Stimulated activated CD4-positive, alpha-beta T cell treated with anti-CD3 and anti-CD28 coated beads, Interleukin-15, amount 100 ng/mL, for 24 hours (primary cell): ENCODE results near the gene PPP1R3A.
"Not testable (repeated sequence)": the region's sequence is repeated elsewhere in the genome, so short reads cannot be mapped to it uniquely, and the experiment has no call there.

Experiments used
- DNase-seq: peaks from one replicate; pipeline ENCODE4 v3.0.0-alpha.2; 2020

The PPP1R3A gene

GRCh38 chr7:113918946-113919345 is at the start of gene PPP1R3A:
Gene PPP1R3A, minus strand, starts transcription at chr7:113919009. Its CDS starts 13 bp downstream, at chr7:113918996.
- no peak for DNase-seq

- no peak for DNase-seq
These were observed 44.5 kb upstream of the PPP1R3A start for GRCh38 chr7:113963356-113963755.

GRCh38 chr7:113959910-113960309 is 41.1 kb upstream of the PPP1R3A start:
- DNase-seq, result no peak

- DNase-seq, result no peak
These were observed 36.3 kb upstream of the PPP1R3A start for GRCh38 chr7:113955157-113955556.

GRCh38 chr7:113953553-113953952 is 34.7 kb upstream of the PPP1R3A start:
- DNase-seq, result no peak

- no peak for DNase-seq
These were observed 26.5 kb upstream of the PPP1R3A start for GRCh38 chr7:113945018-113945938.

GRCh38 chr7:113936982-113937381 is 18.2 kb upstream of the PPP1R3A start:
- no peak for DNase-seq

- DNase-seq, result no peak
These were observed 17.7 kb upstream of the PPP1R3A start for GRCh38 chr7:113936535-113936934.

GRCh38 chr7:113929389-113929788 is 10.6 kb upstream of the PPP1R3A start:
- not testable (repeated sequence) for DNase-seq

- DNase-seq, result no peak
These were observed 9.3 kb upstream of the PPP1R3A start for GRCh38 chr7:113928112-113928511.

- no peak for DNase-seq
These were observed 3.2 kb upstream of the PPP1R3A start for GRCh38 chr7:113922049-113922448.

GRCh38 chr7:113921363-113921762 is 2.6 kb upstream of the PPP1R3A start:
- DNase-seq, result no peak

GRCh38 chr7:113917840-113918239 is 969 bp downstream of the PPP1R3A start:
- no peak for DNase-seq

- no peak for DNase-seq
These were observed 2.9 kb downstream of the PPP1R3A start for GRCh38 chr7:113915956-113916355.

GRCh38 chr7:113912876-113913275 is 5.9 kb downstream of the PPP1R3A start:
- no peak for DNase-seq

GRCh38 chr7:113907617-113908016 is 11.2 kb downstream of the PPP1R3A start:
- no peak for DNase-seq

- no peak for DNase-seq
These were observed 14.3 kb downstream of the PPP1R3A start for GRCh38 chr7:113904521-113904920.

- DNase-seq, result no peak
These were observed 26.0 kb downstream of the PPP1R3A start for GRCh38 chr7:113892818-113893217.

- no peak for DNase-seq
These were observed 27.0 kb downstream of the PPP1R3A start for GRCh38 chr7:113891828-113892227.

- DNase-seq, result no peak
These were observed 27.8 kb downstream of the PPP1R3A start for GRCh38 chr7:113891031-113891350.

GRCh38 chr7:113890331-113891030 is 28.3 kb downstream of the PPP1R3A start:
- DNase-seq, result no peak

GRCh38 chr7:113883096-113883495 is 35.7 kb downstream of the PPP1R3A start:
- no peak for DNase-seq

GRCh38 chr7:113880559-113880958 is 38.2 kb downstream of the PPP1R3A start:
- DNase-seq, result no peak

- no peak for DNase-seq
These were observed 40.3 kb downstream of the PPP1R3A start for GRCh38 chr7:113878394-113878992.
